Sciatic nerve (tissue), 2 donors: Measurements from ENCODE around the gene KIF9. TPM values are rescaled to one million over a fixed set of nuclear protein-coding genes. Genes with fewer than 3 reads are reported as not detected.
A peak's percentile ranks its signal among the peaks of the same experiment; 100 is the strongest.
"Not testable (repeated sequence)": the region's sequence is repeated elsewhere in the genome, so short reads cannot be mapped to it uniquely, and the experiment has no call there.

Experiments
- ATAC-seq: fragments of 200-7000 bp; cut with Tn5 transposase; one replicate; pipeline ENCODE4 v1.9.1; 2020; ENCODE audit warnings: mild to moderate bottlenecking, moderate library complexity
- DNase-seq: peaks from one replicate; pipeline ENCODE4 v3.0.0-alpha.2; 2020; ENCODE audit warnings: low spot score
- intact Hi-C: fragments of 100-400 bp; cut with DNase I; formaldehyde crosslinking; loops from one replicate; pipeline ENCODE4 v1.14.2; 2022
- total RNA-seq: library from RNA; stranded (reverse); fragmentation: NEBNext Ultra II Directional; extraction: Animal tissue kit (Norgen Biotek cat#: 25700); gene quantifications from one replicate; pipeline ENCODE4 v1.2.1, GENCODE V29; 2021
- donor health status: DM: no; HTN: no; CAD: no.
- donor health status: DM: no; HTN: no; CAD: no.

The KIF9 gene
- total RNA-seq, 1 donor from 2014 or later = 6.5 TPM

GRCh38 chr3:47296562-47297302 is 14.1 kb upstream of the KIF9 start:
- DNase-seq (no peak), ATAC-seq (peak; percentile 36)
- intact Hi-C loops = no loop called here

GRCh38 chr3:47295976-47296375 is 13.4 kb upstream of the KIF9 start:
- no peak for ATAC-seq
- DNase-seq = no peak
- intact Hi-C loops = no loop called here

- ATAC-seq (no peak), DNase-seq (no peak)
- intact Hi-C loops = no loop called here
Measured at GRCh38 chr3:47295322-47295721, 12.7 kb upstream of the KIF9 start.

- ATAC-seq = no peak
- no peak for DNase-seq
- intact Hi-C loops = no loop called here
Measured at GRCh38 chr3:47294392-47294791, 11.8 kb upstream of the KIF9 start.

- no peak for ATAC-seq
- intact Hi-C loops = no loop called here
- DNase-seq = no peak
Measured at GRCh38 chr3:47293822-47294221, 11.2 kb upstream of the KIF9 start.

- DNase-seq, intact Hi-C loops, ATAC-seq: not testable (repeated sequence)
Measured at GRCh38 chr3:47291754-47292420, 9.3 kb upstream of the KIF9 start.

- no peak for ATAC-seq
- intact Hi-C loops = no loop called here
- no peak for DNase-seq
Measured at GRCh38 chr3:47291158-47291753, 8.7 kb upstream of the KIF9 start.

- no peak for ATAC-seq
- no peak for DNase-seq
- intact Hi-C loops = no loop called here
Measured at GRCh38 chr3:47288966-47289910, 6.6 kb upstream of the KIF9 start.

- DNase-seq (no peak), ATAC-seq (no peak)
- intact Hi-C loops = no loop called here
Measured at GRCh38 chr3:47283591-47284364, 1.2 kb upstream of the KIF9 start.

GRCh38 chr3:47283193-47283537 is 566 bp upstream of the KIF9 start:
- ATAC-seq (peak; percentile 9), DNase-seq (no peak)
- intact Hi-C loops = no loop called here

- DNase-seq (no peak), ATAC-seq (no peak)
- intact Hi-C loops = no loop called here
Measured at GRCh38 chr3:47280519-47280918, 2.1 kb downstream of the KIF9 start.

GRCh38 chr3:47276558-47276957 is 6.0 kb downstream of the KIF9 start:
- intact Hi-C loops = no loop called here
- ATAC-seq (no peak), DNase-seq (no peak)

- intact Hi-C loops = no loop called here
- DNase-seq (no peak), ATAC-seq (no peak)
Measured at GRCh38 chr3:47274652-47275051, 7.9 kb downstream of the KIF9 start.

GRCh38 chr3:47273564-47273963 is 9.0 kb downstream of the KIF9 start:
- intact Hi-C loops = no loop called here
- no peak for DNase-seq

GRCh38 chr3:47270526-47270925 is 12.1 kb downstream of the KIF9 start:
- DNase-seq = no peak
- no peak for ATAC-seq
- intact Hi-C loops = no loop called here

More at GRCh38 chr3:47273564-47273963, 9.0 kb downstream of the KIF9 start:
- ATAC-seq = no peak

GRCh38 chr3:47267490-47267824 is 15.1 kb downstream of the KIF9 start:
- ATAC-seq = no peak
- DNase-seq = no peak
- intact Hi-C loops = no loop called here

- DNase-seq = peak; percentile 89
- intact Hi-C loops = no loop called here
- ATAC-seq = peak; percentile 96
Measured at GRCh38 chr3:47266709-47267489, 15.7 kb downstream of the KIF9 start.
